ENCODE results near the gene ACADSB.

Gene ACADSB

GRCh38 chr10:123007558-123008354 is 1.1 kb upstream of the ACADSB start:
- peak; percentile 78 for DNase-seq

DNA sequence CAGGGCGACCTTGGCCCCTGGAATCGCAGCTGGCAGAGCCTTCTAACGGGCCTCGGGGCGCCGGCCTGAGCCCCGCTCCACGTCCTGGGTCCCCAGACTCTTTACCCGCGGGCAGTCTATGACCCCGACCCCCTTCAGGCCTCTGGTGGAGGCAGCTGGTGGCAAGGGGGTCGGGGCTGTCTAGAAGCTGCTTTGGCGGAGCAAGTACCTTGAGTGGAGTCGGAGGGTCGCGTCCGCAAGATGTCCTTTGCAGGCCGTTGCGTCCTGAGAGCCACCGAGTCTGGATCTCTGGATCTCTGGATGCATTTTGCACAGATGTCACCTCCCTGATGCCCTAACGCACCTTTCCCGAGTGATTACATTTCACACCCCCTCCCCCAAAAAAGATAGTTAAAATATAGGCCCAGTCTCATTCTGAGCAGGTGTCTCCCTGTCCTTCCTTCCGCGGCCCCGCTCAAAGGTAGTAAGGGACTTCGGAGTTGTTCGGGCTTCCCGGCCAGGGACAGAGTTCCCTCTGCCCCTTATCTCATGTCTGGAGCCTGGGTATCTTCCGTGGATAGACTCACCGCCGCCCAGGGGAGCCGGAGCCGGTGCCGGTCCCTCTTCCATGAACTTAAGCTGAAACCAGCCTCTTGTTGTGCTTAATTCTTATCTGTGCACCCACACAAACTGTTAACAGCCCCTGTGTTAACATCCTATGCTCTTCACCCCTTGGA is 457 bp downstream of the ACADSB start:
- DNase-seq: peak; percentile 34

GRCh38 chr10:123011987-123012386 is 3.2 kb downstream of the ACADSB start:
- no peak for DNase-seq

DNA sequence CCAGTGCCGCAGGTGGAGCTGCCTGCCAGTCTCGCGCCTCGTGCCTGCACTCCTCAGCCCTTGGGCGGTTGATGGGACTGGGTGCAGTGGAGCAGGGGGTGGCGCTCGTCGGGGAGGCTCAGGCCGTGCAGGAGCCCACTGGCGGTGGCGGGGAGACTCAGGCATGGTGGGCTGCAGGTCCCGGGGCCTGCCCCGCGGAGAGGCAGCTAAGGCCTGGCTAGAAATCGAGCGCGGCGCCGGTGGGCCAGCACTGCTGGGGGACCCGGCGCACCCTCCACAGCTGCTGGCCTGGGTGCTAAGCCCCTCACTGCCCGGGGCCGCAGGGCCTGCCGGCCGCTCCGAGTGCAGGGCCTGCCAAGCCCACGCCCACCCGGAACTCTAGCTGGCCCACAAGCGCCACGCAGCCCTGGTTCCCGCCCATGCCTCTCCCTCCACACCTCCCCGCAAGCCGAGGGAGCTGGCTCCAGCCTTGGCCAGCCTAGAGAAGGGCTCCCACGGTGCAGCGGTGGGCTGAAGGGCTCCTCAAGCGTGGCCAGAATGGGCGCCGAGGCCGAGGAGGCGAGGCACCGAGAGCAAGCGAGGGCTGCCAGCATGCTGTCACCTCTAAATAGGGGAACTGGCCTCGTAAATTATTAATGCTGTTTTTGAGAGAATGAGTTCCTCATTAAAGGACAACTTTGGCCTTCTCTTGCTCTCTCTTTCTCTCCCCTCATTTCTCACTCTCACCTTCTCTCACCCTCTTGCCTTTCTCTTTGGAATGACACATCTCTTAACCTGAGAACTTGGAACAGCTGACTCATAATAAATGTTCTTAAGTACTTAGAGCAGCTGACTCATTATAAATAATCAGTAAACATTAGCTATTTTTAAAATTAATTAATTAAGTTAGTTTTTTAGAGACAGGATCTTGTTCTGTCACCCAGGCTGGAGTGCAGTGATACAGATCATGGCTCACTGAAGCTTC is 4.9 kb downstream of the ACADSB start:
- DNase-seq: no peak

- DNase-seq: no peak
Observed at GRCh38 chr10:123014772-123015171, 6.0 kb downstream of the ACADSB start.

GRCh38 chr10:123016228-123016627 is 7.4 kb downstream of the ACADSB start:
- DNase-seq: no peak

DNA sequence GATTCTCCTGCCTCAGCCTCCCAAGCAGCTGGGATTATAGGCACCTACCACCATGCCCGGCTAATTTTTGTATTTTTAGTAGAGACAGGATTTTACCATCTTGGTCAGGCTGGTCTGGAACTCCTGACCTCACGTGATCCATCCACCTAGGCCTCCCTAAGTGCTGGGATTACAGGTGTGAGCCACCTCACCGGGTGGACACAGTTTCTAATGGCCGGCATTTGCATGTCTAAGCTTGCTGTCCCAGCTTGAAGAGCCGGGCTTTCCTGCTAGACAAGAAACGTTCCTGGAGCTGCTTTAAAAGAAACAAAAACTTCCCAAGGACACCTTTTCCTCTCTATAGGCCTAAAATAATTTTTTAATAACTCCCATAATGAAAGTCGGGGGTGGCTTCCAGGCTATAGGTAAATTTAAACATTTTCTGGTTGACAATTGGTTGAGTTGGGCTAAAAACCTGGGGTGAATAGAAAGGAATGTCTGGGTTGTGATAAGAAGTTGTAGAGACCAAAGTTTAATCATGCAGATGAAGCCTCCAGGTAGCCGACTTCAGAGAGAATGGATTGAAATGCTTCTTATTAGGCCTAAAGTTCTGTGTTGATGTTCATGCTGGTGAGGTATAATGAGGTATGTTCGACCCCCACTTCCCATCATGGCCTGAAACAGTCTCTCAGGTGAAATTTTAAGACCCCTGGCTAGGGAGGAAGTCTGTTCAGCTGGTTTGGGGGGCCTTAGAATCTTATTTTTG is 8.8 kb downstream of the ACADSB start:
- no peak for DNase-seq

- DNase-seq: no peak
Observed at GRCh38 chr10:123018531-123018930, 9.7 kb downstream of the ACADSB start.

GRCh38 chr10:123019264-123019663 is 10.5 kb downstream of the ACADSB start:
- no peak for DNase-seq

DNA sequence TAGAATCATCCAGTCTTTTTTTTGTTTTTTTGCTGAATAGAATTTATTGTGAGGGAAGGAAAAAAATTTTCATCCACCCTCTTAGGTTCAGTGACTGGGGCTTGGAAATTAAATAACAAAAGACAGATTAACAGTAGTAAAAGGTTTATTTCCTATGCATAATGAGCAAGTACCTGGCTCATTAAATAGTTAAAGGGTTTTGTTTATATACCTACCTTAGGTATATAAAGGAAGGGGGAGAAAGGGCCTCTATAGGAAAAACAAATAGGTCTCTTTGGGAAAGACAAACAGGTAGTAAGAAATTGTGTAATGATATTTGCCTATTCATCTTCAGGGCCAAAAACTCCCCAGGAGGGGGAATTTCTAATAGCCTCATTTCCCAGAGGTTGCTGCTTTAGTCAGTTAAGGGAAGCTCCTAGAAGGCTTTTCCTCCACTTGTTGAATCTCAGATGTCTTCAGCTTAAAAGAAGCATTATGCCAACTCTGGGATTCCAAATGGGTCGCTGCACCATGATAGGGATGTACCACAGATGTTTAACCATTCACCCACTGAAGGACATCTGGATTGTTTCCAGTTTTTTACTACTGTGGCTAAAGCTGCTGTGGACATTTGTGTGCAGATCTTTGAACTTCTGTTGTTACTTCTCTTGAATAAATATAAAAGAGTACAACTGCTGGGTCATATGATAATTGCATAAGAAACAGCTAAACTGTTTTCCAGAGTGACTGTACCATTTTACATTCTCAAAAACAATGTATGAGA is 11.3 kb downstream of the ACADSB start:
- no peak for DNase-seq

GRCh38 chr10:123021517-123021916 is 12.7 kb downstream of the ACADSB start:
- DNase-seq: peak; percentile 73

GRCh38 chr10:123024540-123024939 is 15.7 kb downstream of the ACADSB start:
- no peak for DNase-seq

- no peak for DNase-seq
Observed at GRCh38 chr10:123026302-123026701, 17.5 kb downstream of the ACADSB start.

GRCh38 chr10:123027861-123028260 is 19.1 kb downstream of the ACADSB start:
- DNase-seq: peak; percentile 27

DNA sequence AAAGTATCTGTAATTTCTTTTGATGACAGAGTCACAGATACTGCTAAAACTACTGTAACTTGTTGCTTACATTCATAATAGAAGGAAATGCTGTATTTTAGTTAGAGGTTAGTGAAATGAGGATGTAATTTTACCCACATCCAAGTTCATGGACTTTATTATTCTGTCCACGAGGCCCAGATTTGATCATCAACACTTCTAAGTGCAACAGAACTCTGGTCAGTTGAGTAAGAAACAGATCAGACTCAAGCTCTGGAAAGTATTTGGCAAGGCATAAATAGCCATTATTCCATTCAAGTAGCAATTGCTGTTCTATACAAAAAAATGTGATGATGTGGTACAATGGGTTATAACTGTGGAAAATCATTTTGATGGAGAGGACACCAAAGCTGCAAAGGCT is 22.3 kb downstream of the ACADSB start:
- DNase-seq: no peak

- no peak for DNase-seq
Observed at GRCh38 chr10:123034332-123034731, 25.5 kb downstream of the ACADSB start.

DNA sequence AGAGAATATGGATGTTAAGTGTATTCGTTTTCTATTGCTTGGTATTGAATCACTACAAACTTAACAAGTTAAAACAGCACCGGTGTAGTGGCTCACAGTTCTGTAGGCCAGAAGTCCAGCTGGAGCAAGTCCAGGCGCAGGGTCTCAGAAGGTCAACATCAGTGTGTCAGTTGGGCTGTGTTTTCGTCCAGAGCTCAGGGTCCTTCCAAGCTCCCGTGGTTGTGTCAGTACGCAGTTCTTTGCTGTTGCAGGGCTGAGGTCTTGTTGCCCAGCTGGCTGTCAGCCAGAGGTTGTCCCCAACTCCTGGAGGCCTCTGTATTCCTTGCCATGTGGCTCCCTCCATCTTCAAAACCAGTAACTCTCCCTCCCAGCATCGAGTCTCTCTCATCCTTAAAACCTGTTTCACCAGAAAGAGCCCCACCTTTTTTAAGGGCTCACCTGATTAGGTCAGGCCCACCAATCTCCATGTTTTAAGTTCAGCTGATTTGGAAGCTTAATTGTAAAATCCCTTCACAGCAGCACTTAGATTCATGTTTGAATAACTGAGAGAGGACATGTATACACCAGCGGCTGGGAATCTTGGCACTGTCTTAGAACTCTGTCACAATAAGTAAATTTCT is 26.8 kb downstream of the ACADSB start:
- no peak for DNase-seq

DNA sequence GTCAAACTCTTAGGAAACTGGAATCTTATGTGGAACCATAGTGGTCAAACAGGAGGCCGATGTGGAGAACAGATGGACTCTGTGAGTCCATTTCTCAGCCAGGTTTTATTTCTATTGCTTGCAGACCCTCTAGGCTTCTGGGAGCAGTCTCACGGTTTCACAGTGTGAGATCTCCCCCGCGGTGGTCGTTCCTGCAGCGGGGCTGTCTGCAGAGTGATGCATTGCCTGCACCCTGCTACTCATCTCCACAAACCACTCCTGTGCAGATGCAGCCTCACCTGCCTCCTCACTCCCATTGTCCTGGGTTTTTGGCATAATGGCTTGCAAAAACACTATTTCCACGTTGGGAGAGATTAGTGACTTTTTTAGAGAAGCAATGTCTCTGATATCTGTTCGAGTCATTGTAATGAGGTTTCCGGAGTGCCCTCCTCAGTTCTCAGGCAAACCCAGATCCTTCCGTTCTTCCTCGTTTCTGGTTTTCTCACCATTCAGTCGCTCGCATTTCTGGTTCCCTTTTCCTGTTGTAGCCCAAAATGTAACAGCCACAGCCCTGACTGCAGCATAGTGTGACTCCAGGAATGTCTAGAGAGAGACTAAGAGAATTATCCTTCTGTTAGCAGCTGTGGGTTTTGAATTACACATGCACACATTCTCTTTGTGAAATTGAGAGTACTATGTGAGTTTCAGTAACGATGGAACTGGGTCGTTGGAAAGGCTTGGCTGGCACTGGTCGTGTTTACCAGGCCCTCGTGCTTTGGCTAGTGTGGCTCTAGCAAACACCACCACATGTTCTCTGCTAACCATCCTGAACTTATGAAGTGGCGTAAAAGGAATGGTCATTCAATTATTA is 30.2 kb downstream of the ACADSB start:
- DNase-seq: no peak

GRCh38 chr10:123039632-123039930 is 30.8 kb downstream of the ACADSB start:
- DNase-seq: no peak

DNA sequence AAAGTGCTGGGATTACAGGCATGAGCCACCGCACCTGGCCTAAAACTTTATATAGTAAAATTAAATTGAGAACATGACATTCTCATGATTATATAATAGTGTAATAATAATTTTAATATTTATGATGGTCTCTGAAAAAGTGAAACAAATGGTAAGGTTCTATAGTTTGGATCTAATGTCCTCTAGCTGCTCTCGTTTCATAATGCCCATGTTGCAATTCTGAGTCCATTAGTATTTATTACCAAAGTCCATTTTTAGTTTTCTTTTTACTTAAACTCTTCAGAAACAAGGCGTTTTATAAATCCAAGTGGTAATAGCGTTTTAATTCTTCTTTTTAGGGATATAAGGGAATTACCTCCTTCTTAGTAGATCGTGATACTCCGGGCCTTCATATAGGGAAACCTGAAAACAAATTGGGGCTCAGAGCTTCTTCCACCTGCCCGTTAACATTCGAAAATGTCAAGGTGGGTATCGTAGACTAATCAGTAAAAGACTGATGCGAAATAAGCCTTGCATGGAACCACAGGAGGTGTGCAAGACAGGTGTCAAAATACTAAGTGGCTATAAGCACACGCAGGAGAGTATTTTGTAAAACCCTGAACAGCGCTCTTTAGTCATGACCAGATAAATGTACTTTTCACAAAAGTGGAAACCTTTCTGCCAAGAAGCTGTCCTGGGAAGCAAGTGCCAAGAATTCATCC is 34.1 kb downstream of the ACADSB start:
- no peak for DNase-seq
